Activated T-cell treated with anti-CD3 and anti-CD28 coated beads, Interleukin-2, amount 50 U/mL, for 24 hours (primary cell): Measurements from ENCODE around the gene EQTN.

Experiments
- DNase-seq: peaks from one replicate; pipeline ENCODE4 v3.0.0-alpha.2; 2020
- H3K27ac Mint-ChIP-seq: 2 replicates; pipeline ENCODE4 v1.8.0; 2020; ENCODE audit warnings: mild to moderate bottlenecking, mixed read lengths
- H3K27me3 Mint-ChIP-seq: 2 replicates; pipeline ENCODE4 v1.8.0; 2020; ENCODE audit warnings: mixed read lengths
- H3K36me3 Mint-ChIP-seq: 2 replicates; pipeline ENCODE4 v1.8.0; 2020; ENCODE audit warnings: low read depth, mixed read lengths
- H3K4me1 Mint-ChIP-seq: 2 replicates; pipeline ENCODE4 v1.8.0; 2020; ENCODE audit warnings: low read depth, mixed read lengths
- H3K4me3 Mint-ChIP-seq: 2 replicates; pipeline ENCODE4 v1.8.0; 2020; ENCODE audit warnings: mild to moderate bottlenecking, moderate library complexity, mixed read lengths
- H3K9me3 Mint-ChIP-seq: 2 replicates; pipeline ENCODE4 v1.8.0; 2020; ENCODE audit warnings: mixed read lengths

EQTN gene

DNA sequence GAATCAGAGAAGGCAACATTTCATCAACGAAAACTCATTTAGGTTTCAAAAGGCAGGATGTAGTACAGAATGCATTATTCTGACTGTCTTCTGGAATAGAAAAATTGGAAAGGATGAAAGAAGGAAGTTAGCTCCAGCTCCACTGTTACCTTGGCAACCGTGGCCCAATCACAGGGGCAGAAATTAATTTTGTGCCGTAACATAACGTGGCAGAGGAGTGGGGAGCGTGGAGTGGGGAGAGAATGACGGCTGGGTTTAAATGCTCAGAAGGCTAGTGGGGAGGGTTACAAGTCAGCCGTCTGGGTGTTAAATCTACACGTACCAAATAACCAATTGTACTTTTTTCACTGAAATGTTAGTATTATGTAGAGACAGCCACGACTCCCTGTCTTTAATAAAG is 32.3 kb upstream of the EQTN start:
- Mint-ChIP-seq H3K9me3 (no peaks in the 10 kb centered on the region), H3K4me3 (no peak overlapping the region), H3K27me3 (peaks cover 13% of the 10 kb centered on the region), H3K4me1 (no peaks in the 10 kb centered on the region), H3K27ac (no peak overlapping the region), H3K36me3 (no peaks in the 10 kb centered on the region)
- no peak for DNase-seq

DNA sequence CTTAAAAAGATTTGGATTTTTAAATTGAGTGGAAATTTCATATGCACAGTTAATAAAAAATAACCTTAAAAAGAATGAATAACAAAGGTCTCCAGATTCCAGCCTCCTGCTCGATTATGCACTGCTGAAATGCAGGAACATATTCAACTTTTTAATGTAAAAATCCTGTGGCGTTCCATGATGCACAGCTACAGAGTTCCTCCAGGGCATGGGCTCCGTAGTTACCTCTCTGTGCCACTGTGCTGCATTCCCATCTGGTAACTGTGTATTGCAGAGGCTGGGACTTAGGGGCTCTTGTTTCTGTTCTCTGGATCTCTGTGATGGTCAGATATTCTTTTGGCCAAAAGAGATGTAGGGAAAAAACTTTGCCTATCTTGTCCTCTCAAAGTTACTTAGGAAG is 31.5 kb upstream of the EQTN start:
- no peaks in the 10 kb centered on the region for H3K4me1 Mint-ChIP-seq
- H3K27me3 Mint-ChIP-seq: peaks cover 13% of the 10 kb centered on the region
- no peak overlapping the region for H3K4me3 Mint-ChIP-seq
- H3K36me3 Mint-ChIP-seq: no peaks in the 10 kb centered on the region
- DNase-seq: no peak
- no peaks in the 10 kb centered on the region for H3K9me3 Mint-ChIP-seq
- H3K27ac Mint-ChIP-seq: no peak overlapping the region

- Mint-ChIP-seq H3K4me3 (no peak overlapping the region), H3K27ac (no peak overlapping the region), H3K27me3 (peaks cover 3% of the 10 kb centered on the region), H3K4me1 (no peaks in the 10 kb centered on the region), H3K36me3 (no peaks in the 10 kb centered on the region), H3K9me3 (no peaks in the 10 kb centered on the region)
- DNase-seq: no peak
Observed at GRCh38 chr9:27311184-27311583, 14.2 kb upstream of the EQTN start.

DNA sequence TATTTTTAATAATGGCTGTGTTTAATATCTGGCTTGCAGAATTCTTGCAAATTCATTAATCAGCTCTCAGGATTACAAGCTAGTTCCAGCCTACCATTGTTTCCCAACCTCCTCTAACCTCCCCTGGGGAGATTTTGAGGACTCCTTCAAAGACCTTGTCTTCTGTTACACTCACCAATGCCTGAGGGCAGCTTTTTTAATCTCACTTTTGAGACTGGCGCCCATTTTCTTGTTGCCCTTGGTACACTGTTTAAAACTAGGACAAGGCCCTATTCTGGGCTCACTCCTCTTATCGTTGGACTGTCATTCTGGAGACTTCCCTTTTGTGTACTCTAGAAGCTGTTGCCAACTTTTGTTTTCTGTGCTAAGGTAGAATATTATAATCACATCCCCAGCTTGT is 13.6 kb upstream of the EQTN start:
- no peak overlapping the region for H3K27ac Mint-ChIP-seq
- no peak overlapping the region for H3K4me3 Mint-ChIP-seq
- H3K9me3 Mint-ChIP-seq: no peaks in the 10 kb centered on the region
- no peaks in the 10 kb centered on the region for H3K36me3 Mint-ChIP-seq
- peaks cover 3% of the 10 kb centered on the region for H3K27me3 Mint-ChIP-seq
- DNase-seq: no peak
- H3K4me1 Mint-ChIP-seq: no peaks in the 10 kb centered on the region

GRCh38 chr9:27308691-27309390 is 11.9 kb upstream of the EQTN start:
- Mint-ChIP-seq H3K4me1 (no peaks in the 10 kb centered on the region), H3K36me3 (no peaks in the 10 kb centered on the region), H3K27ac (no peak overlapping the region), H3K4me3 (no peak overlapping the region), H3K9me3 (no peaks in the 10 kb centered on the region), H3K27me3 (no peaks in the 10 kb centered on the region)
- DNase-seq: no peak

DNA sequence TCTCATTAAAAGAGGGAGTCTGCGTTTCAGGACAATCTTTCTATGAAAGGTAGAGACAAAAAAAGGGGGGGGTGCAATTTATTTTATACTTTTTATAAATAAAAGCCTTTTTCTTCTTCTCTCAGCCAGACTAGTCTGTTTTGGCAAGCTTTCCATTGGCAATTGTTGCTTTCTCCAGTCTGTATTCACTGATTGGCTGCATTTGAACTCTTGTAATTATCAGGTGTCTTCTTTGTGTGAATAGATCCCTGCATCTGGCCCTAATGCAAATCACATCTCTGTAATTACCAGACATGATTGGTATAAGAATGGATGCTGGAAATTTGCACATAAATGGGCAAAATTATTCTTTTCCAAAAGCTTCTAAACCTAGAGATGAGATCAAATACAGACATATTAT is 7.6 kb upstream of the EQTN start:
- no peaks in the 10 kb centered on the region for H3K4me1 Mint-ChIP-seq
- no peak overlapping the region for H3K4me3 Mint-ChIP-seq
- no peaks in the 10 kb centered on the region for H3K36me3 Mint-ChIP-seq
- no peaks in the 10 kb centered on the region for H3K9me3 Mint-ChIP-seq
- H3K27ac Mint-ChIP-seq: no peak overlapping the region
- DNase-seq: no peak
- peaks cover 3% of the 10 kb centered on the region for H3K27me3 Mint-ChIP-seq

- no peak for DNase-seq
- H3K36me3 Mint-ChIP-seq: no peaks in the 10 kb centered on the region
- no peak overlapping the region for H3K4me3 Mint-ChIP-seq
- peaks cover 3% of the 10 kb centered on the region for H3K27me3 Mint-ChIP-seq
- no peaks in the 10 kb centered on the region for H3K9me3 Mint-ChIP-seq
- H3K4me1 Mint-ChIP-seq: no peaks in the 10 kb centered on the region
- H3K27ac Mint-ChIP-seq: no peak overlapping the region
Observed at GRCh38 chr9:27303219-27303618, 6.3 kb upstream of the EQTN start.

DNA sequence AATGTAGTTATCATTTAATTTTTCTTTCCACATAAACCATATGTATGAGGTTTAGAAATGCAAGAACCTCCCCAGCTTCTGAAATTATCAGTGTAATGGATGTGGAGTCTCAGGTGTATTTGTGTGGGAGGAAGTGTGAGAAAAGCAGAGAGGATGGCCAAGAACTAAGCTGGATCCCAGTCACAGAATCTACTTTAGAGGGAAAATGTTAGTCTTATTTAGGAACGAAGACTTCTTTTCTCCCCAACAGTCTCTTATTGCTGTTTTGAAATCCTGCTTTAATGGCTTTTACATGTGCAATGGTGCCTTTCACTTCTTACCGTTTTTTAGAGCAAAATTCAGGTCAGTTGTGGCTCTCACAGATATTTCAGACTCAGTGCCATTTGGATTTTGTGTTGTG is 3.0 kb downstream of the EQTN start:
- no peaks in the 10 kb centered on the region for H3K4me1 Mint-ChIP-seq
- no peak overlapping the region for H3K27ac Mint-ChIP-seq
- H3K9me3 Mint-ChIP-seq: no peaks in the 10 kb centered on the region
- H3K36me3 Mint-ChIP-seq: no peaks in the 10 kb centered on the region
- DNase-seq: no peak
- no peak overlapping the region for H3K4me3 Mint-ChIP-seq
- peaks cover 19% of the 10 kb centered on the region for H3K27me3 Mint-ChIP-seq

DNA sequence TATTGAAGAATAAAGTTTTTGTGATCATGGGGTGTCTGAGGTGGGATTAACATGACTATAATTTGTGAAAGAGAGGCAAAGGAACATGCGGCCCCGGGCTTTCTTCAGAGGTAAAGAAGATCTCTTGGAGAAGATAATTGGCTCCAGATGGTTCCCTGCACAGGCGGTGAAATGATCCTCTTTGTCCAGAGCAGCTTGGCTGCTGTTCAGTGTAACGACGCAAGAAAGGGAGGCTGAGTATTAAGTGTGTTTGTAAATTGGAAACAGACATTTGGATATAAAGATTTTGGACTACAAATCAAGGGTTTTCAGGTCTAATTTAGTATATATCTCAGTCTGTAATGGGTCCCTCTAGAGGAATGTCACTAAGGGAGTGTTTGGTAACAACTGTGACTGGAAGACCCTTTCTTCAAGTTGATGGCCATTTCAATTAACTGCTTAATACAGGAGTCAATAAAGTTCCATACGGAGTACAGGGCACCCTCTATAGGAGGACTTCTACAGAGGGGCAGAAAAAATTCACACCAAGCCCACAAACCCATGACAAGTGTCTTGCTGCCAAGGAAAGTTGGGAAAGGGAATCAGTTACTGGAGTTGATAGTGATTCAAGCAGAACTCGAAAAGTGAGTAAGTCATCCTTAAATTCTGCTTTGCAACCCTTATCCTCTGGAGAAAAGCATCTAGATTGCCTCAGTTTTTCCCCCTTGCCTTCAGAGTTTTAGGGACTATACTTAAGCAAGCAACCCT is 4.1 kb downstream of the EQTN start:
- DNase-seq: no peak
- Mint-ChIP-seq H3K4me1 (no peaks in the 10 kb centered on the region), H3K27ac (no peak overlapping the region), H3K36me3 (no peaks in the 10 kb centered on the region), H3K4me3 (no peak overlapping the region), H3K27me3 (peaks cover 21% of the 10 kb centered on the region), H3K9me3 (no peaks in the 10 kb centered on the region)

GRCh38 chr9:27291292-27291691 is 5.7 kb downstream of the EQTN start:
- no peak for DNase-seq
- Mint-ChIP-seq H3K9me3 (no peaks in the 10 kb centered on the region), H3K4me3 (no peak overlapping the region), H3K27ac (no peak overlapping the region), H3K27me3 (peaks cover 29% of the 10 kb centered on the region), H3K36me3 (no peaks in the 10 kb centered on the region), H3K4me1 (no peaks in the 10 kb centered on the region)

DNA sequence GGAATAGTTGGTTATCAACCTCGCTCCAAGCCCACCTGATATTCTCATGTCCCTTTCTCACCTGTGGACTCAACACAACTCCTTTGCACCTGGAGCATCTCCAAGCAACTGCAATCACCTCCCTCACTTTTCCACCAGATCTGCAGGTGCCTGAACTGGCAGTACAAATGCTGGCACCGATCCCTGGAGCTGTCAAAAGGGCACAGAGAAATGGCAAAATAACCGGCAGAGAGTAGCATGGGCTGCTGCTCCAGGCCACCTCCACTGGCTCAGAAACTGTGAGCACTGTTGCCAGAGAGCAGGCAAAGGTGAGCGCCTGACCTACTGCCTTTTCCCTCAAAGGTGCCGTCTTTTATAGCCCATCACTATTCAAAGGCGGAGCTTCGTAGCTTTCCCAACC is 14.7 kb downstream of the EQTN start:
- H3K4me3 Mint-ChIP-seq: no peak overlapping the region
- peaks cover 17% of the 10 kb centered on the region for H3K27me3 Mint-ChIP-seq
- no peaks in the 10 kb centered on the region for H3K4me1 Mint-ChIP-seq
- DNase-seq: no peak
- H3K9me3 Mint-ChIP-seq: no peaks in the 10 kb centered on the region
- no peaks in the 10 kb centered on the region for H3K36me3 Mint-ChIP-seq
- H3K27ac Mint-ChIP-seq: no peak overlapping the region

DNA sequence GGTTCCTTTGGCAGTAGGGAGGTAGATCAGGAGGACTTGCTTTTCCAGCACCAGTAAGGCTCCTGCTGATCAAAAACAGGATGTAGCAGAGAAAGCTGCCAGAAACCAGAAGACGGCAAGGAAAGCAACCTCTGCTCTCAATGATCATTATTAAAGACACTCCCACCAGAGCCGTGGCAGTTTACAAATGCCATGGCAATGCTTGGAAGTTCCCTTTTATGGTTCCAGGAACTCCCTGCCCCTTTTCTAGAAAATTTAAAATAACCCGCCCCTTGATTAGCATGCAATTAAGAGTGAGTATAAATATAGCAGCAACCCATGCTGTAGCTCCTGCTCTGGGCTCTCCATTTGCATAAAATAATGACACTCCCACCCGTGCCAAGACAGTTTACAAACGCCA is 16.1 kb downstream of the EQTN start:
- no peak overlapping the region for H3K27ac Mint-ChIP-seq
- H3K4me3 Mint-ChIP-seq: no peak overlapping the region
- peaks cover 8% of the 10 kb centered on the region for H3K27me3 Mint-ChIP-seq
- H3K9me3 Mint-ChIP-seq: no peaks in the 10 kb centered on the region
- H3K4me1 Mint-ChIP-seq: peaks cover 2% of the 10 kb centered on the region
- no peak for DNase-seq
- no peaks in the 10 kb centered on the region for H3K36me3 Mint-ChIP-seq

- peaks cover 2% of the 10 kb centered on the region for H3K4me1 Mint-ChIP-seq
- no peak for DNase-seq
- no peaks in the 10 kb centered on the region for H3K36me3 Mint-ChIP-seq
- peaks cover 7% of the 10 kb centered on the region for H3K27me3 Mint-ChIP-seq
- H3K4me3 Mint-ChIP-seq: no peak overlapping the region
- H3K27ac Mint-ChIP-seq: no peak overlapping the region
- no peaks in the 10 kb centered on the region for H3K9me3 Mint-ChIP-seq
Observed at GRCh38 chr9:27280249-27280648, 16.7 kb downstream of the EQTN start.

- Mint-ChIP-seq H3K27me3 (peaks cover 7% of the 10 kb centered on the region), H3K4me1 (peaks cover 2% of the 10 kb centered on the region), H3K36me3 (no peaks in the 10 kb centered on the region), H3K9me3 (no peaks in the 10 kb centered on the region), H3K4me3 (no peak overlapping the region), H3K27ac (no peak overlapping the region)
- no peak for DNase-seq
Observed at GRCh38 chr9:27279611-27280010, 17.3 kb downstream of the EQTN start.

- Mint-ChIP-seq H3K27ac (no peak overlapping the region), H3K36me3 (no peaks in the 10 kb centered on the region)
- no peak for DNase-seq
Observed at GRCh38 chr9:27278374-27278773, 18.6 kb downstream of the EQTN start.

More at GRCh38 chr9:27278374-27278773, 18.6 kb downstream of the EQTN start:
- H3K4me3 Mint-ChIP-seq: no peak overlapping the region
- H3K9me3 Mint-ChIP-seq: no peaks in the 10 kb centered on the region
- H3K4me1 Mint-ChIP-seq: peaks cover 2% of the 10 kb centered on the region
- peaks cover 5% of the 10 kb centered on the region for H3K27me3 Mint-ChIP-seq
